GM21723 (cell line): ENCODE results near the gene STAT6.
"Not testable (repeated sequence)": the region's sequence is repeated elsewhere in the genome, so short reads cannot be mapped to it uniquely, and the experiment has no call there.

Experiments
- ATAC-seq: cut with Tn5 transposase; IDR thresholded peaks from one replicate; pipeline ENCODE4 v1.9.1; 2021; ENCODE audit warnings: mild to moderate bottlenecking, moderate library complexity; ENCODE audit not compliant: unreplicated experiment

The STAT6 gene

GRCh38 chr12:57090490-57090889 lies 20.7 kb downstream of the STAT6 start:
- no peak for ATAC-seq

- ATAC-seq, result no peak
Measured at GRCh38 chr12:57089271-57090245, 21.6 kb downstream of the STAT6 start.

GRCh38 chr12:57088354-57089270 lies 22.6 kb downstream of the STAT6 start, which contains the start of gene NAB2:
NAB2 (plus strand) TSS chr12:57089114; CDS start chr12:57089272, 158 bp downstream.
- peak; percentile 56 for ATAC-seq

DNA sequence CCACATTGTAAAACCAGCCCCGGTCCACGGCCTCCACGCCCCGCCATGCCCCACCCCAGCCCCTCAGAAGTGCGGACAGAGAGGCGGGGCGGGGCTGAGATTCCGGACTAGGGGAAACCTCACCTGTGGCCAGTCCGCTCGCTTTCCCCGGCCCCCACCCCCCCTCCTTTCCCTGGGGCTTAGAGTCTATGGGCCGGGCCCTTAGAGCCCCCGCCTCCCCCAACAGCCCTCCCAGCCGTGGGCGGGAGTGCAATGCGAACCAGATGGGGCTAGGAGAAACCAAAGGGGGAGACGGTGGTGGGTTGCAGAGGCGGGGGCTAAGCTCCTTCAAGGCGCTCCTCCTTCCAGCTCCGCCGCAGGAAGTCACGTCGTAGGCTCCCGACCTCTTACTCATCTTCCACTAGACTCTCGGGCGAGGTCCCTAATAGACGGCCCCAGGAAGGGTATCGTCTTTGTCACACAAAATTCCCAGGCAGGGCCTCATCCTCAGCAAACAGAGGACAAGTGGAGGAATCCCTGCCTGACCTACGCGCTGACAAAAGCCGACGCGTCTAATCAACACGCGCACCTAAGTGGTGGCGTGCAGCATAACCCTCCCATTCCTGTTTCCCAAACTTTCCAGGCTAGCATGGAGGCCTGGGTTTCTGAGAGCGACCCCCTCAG lies 23.3 kb downstream of the STAT6 start:
- peak; percentile 41 for ATAC-seq

GRCh38 chr12:57087010-57087690 lies 24.0 kb downstream of the STAT6 start:
- peak; percentile 35 for ATAC-seq

DNA sequence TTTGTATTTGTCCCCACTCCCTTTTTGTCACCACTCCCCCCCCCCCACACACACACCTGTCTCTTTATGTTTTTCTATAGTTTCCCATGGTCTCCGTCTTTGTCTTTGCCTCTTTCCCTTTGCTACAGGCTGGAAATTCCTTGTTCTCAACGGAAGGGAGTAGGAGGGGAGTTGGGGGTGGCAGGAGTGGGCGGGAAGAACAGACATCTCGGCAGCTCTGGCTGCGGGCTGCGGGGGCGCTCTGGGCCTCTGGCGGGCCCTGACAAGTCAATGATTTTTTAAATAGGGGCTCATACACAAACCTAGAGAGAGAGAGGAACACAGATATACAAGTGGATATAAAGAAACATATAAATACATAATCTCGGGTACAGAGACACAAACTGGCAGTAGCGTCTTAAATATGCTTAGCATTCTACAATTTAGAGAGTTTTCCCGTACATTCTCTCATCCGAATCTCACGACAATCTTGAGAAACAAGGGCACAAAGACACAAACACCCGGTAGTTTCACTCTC lies 24.6 kb downstream of the STAT6 start:
- ATAC-seq, result no peak

GRCh38 chr12:57085999-57086492 lies 25.1 kb downstream of the STAT6 start:
- no peak for ATAC-seq

- ATAC-seq, result no peak
Measured at GRCh38 chr12:57080855-57081254, 30.3 kb downstream of the STAT6 start.

GRCh38 chr12:57079821-57080220 lies 31.3 kb downstream of the STAT6 start:
- ATAC-seq, result no peak

DNA sequence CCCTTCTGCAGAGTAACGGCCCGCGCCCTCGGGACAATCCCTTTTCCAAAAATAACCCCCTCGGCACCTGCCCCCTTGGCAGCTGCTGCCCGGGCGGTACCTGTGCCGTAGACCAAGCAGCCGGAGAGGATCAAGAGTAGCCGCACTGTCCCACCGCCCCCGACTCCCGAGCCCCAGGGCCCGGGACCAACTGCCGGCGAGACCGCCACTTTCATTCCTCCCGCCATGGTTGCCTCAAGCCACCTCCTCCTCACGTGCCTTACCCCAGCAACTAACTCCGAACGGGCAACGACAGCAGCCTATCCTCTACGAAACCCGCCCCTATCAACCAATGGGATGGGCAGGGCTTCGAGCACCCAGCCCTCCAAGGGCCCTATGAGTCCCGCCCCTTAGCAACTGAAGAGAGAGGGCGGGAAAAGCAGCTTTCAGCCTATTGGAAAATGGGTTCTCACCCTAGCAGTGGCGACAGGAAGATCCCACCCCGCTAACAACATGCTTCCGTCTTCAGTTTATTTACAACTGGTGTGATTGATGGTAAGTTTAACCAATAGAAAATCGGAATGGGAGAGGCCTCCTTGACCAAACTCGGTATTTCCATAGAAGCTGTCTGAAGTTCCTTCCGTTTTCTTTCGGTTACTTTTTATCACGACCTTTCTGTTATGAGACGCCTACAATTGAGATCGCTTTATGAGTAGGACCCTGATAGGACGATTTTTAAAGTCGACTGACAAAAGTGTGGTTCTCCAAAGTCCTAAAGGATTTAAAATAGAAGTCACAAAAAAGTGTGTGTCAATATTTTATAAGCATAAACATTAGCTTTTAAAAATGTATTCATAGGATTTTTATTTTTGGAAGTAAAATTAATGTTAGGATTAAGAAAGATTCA lies 32.4 kb downstream of the STAT6 start, which contains the start of gene NEMP1:
Gene NEMP1, minus strand, starts transcription at position 273 of the 886 bp plus-strand sequence. Its CDS starts 46 bp downstream, at position 227.
- ATAC-seq, result peak; percentile 96

GRCh38 chr12:57073566-57074450 lies 37.4 kb downstream of the STAT6 start:
- ATAC-seq, result not testable (repeated sequence)

DNA sequence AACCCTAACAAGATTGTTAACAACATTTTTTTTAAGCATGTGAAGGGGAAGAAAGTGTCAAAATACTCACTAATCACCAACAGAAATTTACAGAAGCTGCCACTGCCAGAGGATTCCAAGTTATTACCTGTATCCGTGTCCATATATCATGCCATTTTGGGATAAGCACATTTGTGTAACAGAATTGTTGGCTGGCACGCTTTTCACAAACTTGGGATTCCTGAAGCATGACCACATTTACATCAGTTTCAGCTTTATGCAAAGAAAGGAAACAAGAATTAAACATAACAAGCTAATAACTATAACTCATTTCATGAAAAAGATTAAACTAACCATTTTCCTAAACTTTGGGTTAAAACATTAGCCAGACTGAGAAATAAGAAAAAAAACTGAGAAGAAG lies 38.5 kb downstream of the STAT6 start:
- no peak for ATAC-seq

DNA sequence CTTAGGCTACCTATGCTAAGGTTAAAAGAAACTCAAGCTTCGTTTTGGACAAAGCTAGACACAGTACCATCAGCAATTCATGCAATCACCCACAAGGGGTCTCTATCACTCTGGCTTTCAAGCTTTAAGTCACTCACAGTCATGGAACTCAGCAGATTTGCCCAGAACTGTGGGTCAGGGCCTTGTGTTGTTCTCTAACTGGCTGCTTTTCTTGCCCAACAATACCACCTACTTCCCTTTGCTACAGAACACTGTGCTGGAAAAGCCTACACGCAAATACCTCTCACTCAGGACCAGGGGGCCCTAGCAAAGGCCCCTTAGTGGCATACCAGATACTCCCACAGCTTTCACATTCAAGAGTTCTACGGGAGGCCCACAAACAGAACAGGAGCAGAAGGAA lies 41.6 kb downstream of the STAT6 start:
- peak; percentile 82 for ATAC-seq

DNA sequence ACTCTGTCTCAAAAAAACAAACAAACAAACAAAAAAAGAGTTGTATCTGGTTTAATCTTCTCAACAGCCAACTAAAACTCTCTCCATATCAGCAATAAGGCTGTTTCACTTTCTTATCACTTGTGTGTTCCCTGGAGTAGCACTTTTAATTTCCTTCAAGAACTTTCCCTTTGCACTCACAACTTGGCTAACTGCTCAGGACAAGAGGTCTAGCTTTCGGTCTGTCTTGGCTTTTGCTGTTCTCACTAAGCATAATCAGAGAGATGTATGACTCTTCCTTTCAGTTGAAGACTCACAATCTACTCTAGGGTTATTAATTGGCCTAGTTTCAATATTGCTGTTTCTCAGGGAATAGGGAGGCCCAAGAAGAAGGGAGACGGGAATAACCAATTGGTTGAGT lies 44.9 kb downstream of the STAT6 start:
- no peak for ATAC-seq

DNA sequence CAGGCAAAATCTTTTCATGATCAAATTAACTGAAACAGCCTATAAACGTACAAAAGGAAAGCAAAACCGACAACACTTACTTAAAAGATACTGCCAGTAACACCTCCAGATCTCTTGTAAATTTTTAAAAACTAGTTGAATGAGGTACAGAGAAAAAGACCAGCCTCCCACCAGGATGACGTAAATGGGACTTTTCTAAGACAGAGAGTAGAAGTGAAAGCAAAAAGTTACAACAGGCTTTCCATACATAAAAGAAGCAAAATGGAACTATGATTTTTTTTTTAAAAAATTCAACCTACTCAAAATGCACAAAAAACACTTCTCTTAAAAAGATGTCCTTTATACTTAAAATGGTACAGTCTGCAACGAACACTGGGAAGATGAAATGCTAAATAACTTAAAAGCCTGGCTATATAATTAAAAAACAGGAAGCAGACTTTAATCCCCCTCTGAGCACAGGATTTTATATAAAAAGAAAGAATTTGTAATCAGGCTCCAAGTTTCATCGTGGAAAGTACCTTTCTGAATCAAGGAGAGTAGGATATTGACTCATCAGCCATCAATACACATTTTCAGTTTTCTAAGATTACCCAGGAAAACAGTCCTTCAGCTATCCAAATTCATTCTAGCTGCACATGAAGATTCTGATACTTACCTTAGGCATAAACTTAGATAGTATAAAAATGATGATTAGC lies 47.0 kb downstream of the STAT6 start:
- peak; percentile 90 for ATAC-seq

DNA sequence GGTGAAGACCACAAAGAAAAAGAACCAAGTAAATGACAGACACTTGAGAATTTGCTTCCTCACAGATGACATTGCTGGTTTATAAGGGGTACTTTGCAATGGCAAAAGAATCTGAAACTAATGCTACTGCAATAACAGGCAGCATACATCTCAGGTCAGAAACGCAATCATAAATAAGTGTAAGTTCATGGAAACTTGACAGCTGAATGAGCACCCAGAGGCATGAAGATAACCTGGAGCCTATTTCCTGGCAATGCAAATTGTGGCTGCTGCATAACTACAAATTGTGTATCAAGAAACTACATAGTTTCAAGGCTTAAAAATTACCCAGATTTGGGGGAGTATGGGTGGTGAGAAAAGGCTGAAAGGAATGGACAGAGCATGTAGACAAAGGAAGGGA lies 52.7 kb downstream of the STAT6 start:
- ATAC-seq, result no peak

DNA sequence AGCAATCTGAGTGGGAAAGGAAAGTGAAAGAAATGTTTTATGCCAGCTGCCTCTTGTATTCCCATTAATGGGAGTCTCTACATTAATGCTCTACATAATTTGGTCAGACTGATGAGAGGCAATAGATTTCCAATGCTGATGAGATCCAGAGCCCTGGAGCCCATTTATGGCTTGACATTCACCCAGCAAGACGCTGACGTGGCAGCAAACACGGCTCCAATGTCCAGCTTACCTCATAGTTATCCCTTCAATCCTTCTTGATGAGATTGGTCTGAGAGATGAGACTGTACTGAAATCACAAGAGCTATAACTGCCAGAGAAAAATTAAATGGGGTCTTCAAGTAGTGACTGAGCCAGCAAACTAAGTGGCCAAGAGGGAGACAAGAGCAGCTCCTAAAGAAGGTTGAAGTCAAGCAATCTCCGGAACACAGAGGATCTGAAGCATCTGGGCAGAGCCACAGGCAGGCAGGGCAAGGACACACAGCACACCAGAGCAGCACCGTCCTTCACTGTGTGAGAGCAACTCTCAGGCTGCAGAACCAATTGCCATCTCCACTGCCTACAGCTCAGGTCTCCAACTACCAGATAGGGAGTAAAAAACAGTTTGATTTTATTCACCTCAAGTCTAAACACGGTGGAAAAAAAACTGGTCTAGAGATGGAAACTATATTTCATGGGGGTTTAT lies 54.0 kb downstream of the STAT6 start:
- ATAC-seq, result no peak
